Neural cell (in vitro differentiated cells): ENCODE measurements around the gene CDH8.

ENCODE experiments used
- CTCF ChIP-seq: fragments of 450-650 bp; IDR thresholded peaks from 2 replicates; pipeline ENCODE4 v1.5.1; 2014; ENCODE audit warnings: antibody characterized with exemption, mild to moderate bottlenecking, moderate library complexity; ENCODE audit not compliant: poor library complexity, severe bottlenecking
- EZH2 ChIP-seq: fragments of 200-600, 300-800 bp; shearing (Covaris generic), sonication (generic); IDR thresholded peaks from 2 replicates; pipeline ENCODE4 v1.6.1; 2014; ENCODE audit warnings: antibody characterized with exemption, low read length, borderline replicate concordance, mild to moderate bottlenecking; ENCODE audit not compliant: insufficient read depth, poor library complexity, severe bottlenecking
- MXI1 ChIP-seq: fragments of 450-650 bp; conservative IDR thresholded peaks from 2 replicates; pipeline ENCODE4 v1.6.1; 2014; ENCODE audit warnings: antibody characterized with exemption, mild to moderate bottlenecking; ENCODE audit not compliant: poor library complexity, severe bottlenecking
- POLR2AphosphoS5 ChIP-seq: IDR thresholded peaks from 2 replicates; pipeline ENCODE4 v1.6.1; 2012
- RAD21 ChIP-seq: fragments of 450-650 bp; conservative IDR thresholded peaks from 2 replicates; pipeline ENCODE4 v1.6.1; 2014; ENCODE audit warnings: antibody characterized with exemption, mild to moderate bottlenecking, moderate library complexity
- REST ChIP-seq: IDR thresholded peaks from 2 replicates; pipeline ENCODE4 v1.6.1; 2012; ENCODE audit warnings: borderline replicate concordance

- no peak for TF ChIP-seq CTCF
- no peak for TF ChIP-seq REST
- no peak for TF ChIP-seq RAD21
- no peak for TF ChIP-seq POLR2AphosphoS5
- no peak for TF ChIP-seq EZH2
- TF ChIP-seq MXI1, result no peak
These were observed 238.2 kb downstream of the CDH8 start for GRCh38 chr16:61797961-61798507.
